Small intestine (tissue), 7 donors: Measurements from ENCODE around the gene AK8. TPM values are rescaled to one million over a fixed set of nuclear protein-coding genes. Genes with fewer than 3 reads are reported as not detected.
"Not testable (repeated sequence)": the region's sequence is repeated elsewhere in the genome, so short reads cannot be mapped to it uniquely, and the experiment has no call there.

Source experiments
- DNase-seq, 2 donors: peaks; one replicate each; pipeline versions ENCODE4 v3.0.0 to v3.0.0-alpha.2; 2013
- FAIRE-seq: peaks from 2 replicates; lab custom pipeline; 2012; peaks lifted over from hg19 to GRCh38; lab: Jason Lieb, UNC
- H3K27ac ChIP-seq, 3 donors: one replicate each; pipeline ENCODE4 v1.5.1; 2013; ENCODE audit warnings: low read length in 2 of 3, mild to moderate bottlenecking in 2 of 3, control low read depth in 1 of 3, inconsistent platforms in 1 of 3, low read depth in 1 of 3, moderate library complexity in 1 of 3
- H3K27me3 ChIP-seq, 3 donors: one replicate each; pipeline ENCODE4 v1.6.1; 2013; ENCODE audit warnings: low read length in 3 of 3, inconsistent platforms in 1 of 3; ENCODE audit not compliant: control insufficient read depth in 3 of 3, insufficient read depth in 3 of 3
- H3K36me3 ChIP-seq, 3 donors: one replicate each; pipeline ENCODE4 v1.6.1; 2013; ENCODE audit warnings: low read length in 3 of 3, inconsistent platforms in 1 of 3, low read depth in 1 of 3, mild to moderate bottlenecking in 1 of 3, moderate library complexity in 1 of 3; ENCODE audit not compliant: control insufficient read depth in 3 of 3, insufficient read depth in 2 of 3
- H3K4me1 ChIP-seq, 3 donors: one replicate each; pipeline ENCODE4 v1.6.1; 2013; ENCODE audit warnings: low read length in 2 of 3, inconsistent platforms in 1 of 3, low read depth in 1 of 3, mild to moderate bottlenecking in 1 of 3, moderate library complexity in 1 of 3; ENCODE audit not compliant: control insufficient read depth in 3 of 3, insufficient read depth in 2 of 3
- H3K4me3 ChIP-seq, 3 donors: one replicate each; pipeline ENCODE4 v1.5.1; 2013; ENCODE audit warnings: low read length in 3 of 3, control low read depth in 1 of 3, inconsistent platforms in 1 of 3, low read depth in 1 of 3, mild to moderate bottlenecking in 1 of 3, moderate library complexity in 1 of 3
- H3K9me3 ChIP-seq, 2 donors: one replicate each; pipeline ENCODE4 v1.6.1; 2013; ENCODE audit warnings: low read depth in 1 of 2, low read length in 1 of 2; ENCODE audit not compliant: control insufficient read depth in 2 of 2, insufficient read depth in 1 of 2
- WGBS, 3 donors: extraction: QIAGEN DNeasy Blood & Tissue Kit; methylation state at CpG; one replicate each; pipeline ENCODE4 v1.1.7; 2013; 5-methylcytosine and 5-hydroxymethylcytosine counted together
- polyA plus RNA-seq, 4 donors: library from polyadenylated mRNA; stranded (reverse) in 3 of 4; unstranded in 1 of 4; fragments of 200-250 nt in 3 of 4; fragments of 120-200 nt in 1 of 4; gene quantifications; one replicate each; pipeline versions ENCODE4 v1.2.1 to v1.2.3, GENCODE V29; 2013
- donor health status: healthy with polysubstance abuse.
- donor health status: control.
- donor health status: control.
- donor health status: Bipolar disorder and iron deficiency.
- donor health status: healthy.

AK8 gene
- polyA plus RNA-seq, 4 donors = 0.09 to 3.0 TPM; not detected in 2

- Histone ChIP-seq H3K4me1 (no peaks in the 10 kb centered on the region), H3K4me3 (no peak overlapping the region), H3K9me3 (no peaks in the 10 kb centered on the region), H3K27me3 (no peaks in the 10 kb centered on the region), H3K36me3 (no peaks in the 10 kb centered on the region), H3K27ac (no peak overlapping the region)
- no peak for DNase-seq
- FAIRE-seq = no peak
- WGBS, 3 donors = 62 to 83% (median 76%) methylated on average over 4 of the region's 4 CpGs
Measured at GRCh38 chr9:132723809-132724208, 154.3 kb downstream of the AK8 start.

GRCh38 chr9:132722564-132723065 is 155.5 kb downstream of the AK8 start:
- no peak for FAIRE-seq
- H3K27me3 ChIP-seq = peaks cover 0 to 3% (median 0%) of the 10 kb centered on the region in 3 donors
- 79 to 86% (median 83%) methylated on average over 16 of the region's 16 CpGs for WGBS, 3 donors

GRCh38 chr9:132721661-132722060 is 156.4 kb downstream of the AK8 start:
- FAIRE-seq (no peak), DNase-seq (no peak)
- Histone ChIP-seq H3K36me3 (no peaks in the 10 kb centered on the region), H3K4me1 (no peaks in the 10 kb centered on the region), H3K27me3 (peaks cover 0 to 7% (median 3%) of the 10 kb centered on the region in 3 donors), H3K9me3 (no peaks in the 10 kb centered on the region), H3K4me3 (no peak overlapping the region), H3K27ac (no peak overlapping the region)
- WGBS, 3 donors = 83 to 92% (median 92%) methylated on average over 12 of the region's 12 CpGs

More at GRCh38 chr9:132722564-132723065, 155.5 kb downstream of the AK8 start:
- no peak overlapping the region for H3K4me3 ChIP-seq
- H3K36me3 ChIP-seq = no peaks in the 10 kb centered on the region
- no peak overlapping the region for H3K27ac ChIP-seq
- no peak for DNase-seq
- H3K4me1 ChIP-seq = no peaks in the 10 kb centered on the region
- H3K9me3 ChIP-seq = no peaks in the 10 kb centered on the region

- H3K4me1 ChIP-seq = not testable (repeated sequence)
Measured at GRCh38 chr9:132718381-132718928, 159.6 kb downstream of the AK8 start.

GRCh38 chr9:132717326-132717945 is 160.6 kb downstream of the AK8 start:
- Histone ChIP-seq H3K4me1 (no peaks in the 10 kb centered on the region), H3K9me3 (no peaks in the 10 kb centered on the region), H3K4me3 (no peak overlapping the region), H3K36me3 (no peaks in the 10 kb centered on the region), H3K27ac (no peak overlapping the region), H3K27me3 (peaks cover 0 to 7% (median 3%) of the 10 kb centered on the region in 3 donors)
- 63 to 71% (median 66%) methylated on average over 13 of the region's 13 CpGs for WGBS, 3 donors
- FAIRE-seq (no peak), DNase-seq (no peak)

More at GRCh38 chr9:132718381-132718928, 159.6 kb downstream of the AK8 start:
- H3K27ac ChIP-seq, FAIRE-seq, DNase-seq, H3K36me3 ChIP-seq, H3K4me3 ChIP-seq, H3K27me3 ChIP-seq, H3K9me3 ChIP-seq: not testable (repeated sequence)
- WGBS, 3 donors = 48 to 59% (median 50%) methylated on average over 8 of the region's 8 CpGs

- H3K4me1 ChIP-seq = no peaks in the 10 kb centered on the region
- no peak overlapping the region for H3K27ac ChIP-seq
- H3K9me3 ChIP-seq = no peaks in the 10 kb centered on the region
- DNase-seq (no peak), FAIRE-seq (no peak)
- H3K36me3 ChIP-seq = no peaks in the 10 kb centered on the region
- WGBS, 3 donors = 74 to 88% (median 82%) methylated on average over 4 of the region's 4 CpGs
- H3K4me3 ChIP-seq = no peak overlapping the region
- H3K27me3 ChIP-seq = peaks cover 0 to 7% (median 3%) of the 10 kb centered on the region in 3 donors
Measured at GRCh38 chr9:132716007-132716406, 162.1 kb downstream of the AK8 start.

- Histone ChIP-seq H3K4me1 (no peaks in the 10 kb centered on the region), H3K36me3 (no peaks in the 10 kb centered on the region), H3K27me3 (peaks cover 0 to 5% (median 3%) of the 10 kb centered on the region in 3 donors), H3K4me3 (no peak overlapping the region), H3K9me3 (no peaks in the 10 kb centered on the region), H3K27ac (no peak overlapping the region)
- FAIRE-seq (no peak), DNase-seq (no peak)
- 61 to 75% (median 63%) methylated on average over 5 of the region's 5 CpGs for WGBS, 3 donors
Measured at GRCh38 chr9:132712753-132713152, 165.3 kb downstream of the AK8 start.

GRCh38 chr9:132711846-132712245 is 166.2 kb downstream of the AK8 start:
- H3K9me3 ChIP-seq = no peaks in the 10 kb centered on the region
- no peaks in the 10 kb centered on the region for H3K36me3 ChIP-seq
- no peak overlapping the region for H3K4me3 ChIP-seq
- no peaks in the 10 kb centered on the region for H3K4me1 ChIP-seq
- DNase-seq (no peak), FAIRE-seq (no peak)
- 79 to 90% (median 85%) methylated on average over 3 of the region's 3 CpGs for WGBS, 3 donors
- no peaks in the 10 kb centered on the region for H3K27me3 ChIP-seq
- H3K27ac ChIP-seq = no peak overlapping the region
